Measurements from ENCODE around the gene LMNTD2. TPM values are rescaled to one million over a fixed set of nuclear protein-coding genes. Genes with fewer than 3 reads are reported as not detected.

Gene LMNTD2
- total RNA-seq, 1 experiment from 2014 or later: 1.4 TPM

GRCh38 chr11:559712-560304 lies 730 bp downstream of the LMNTD2 start:
- Histone ChIP-seq H3K4me1 (ENCODE audit: insufficient read depth, low read length) (peaks cover 24% of the 10 kb centered on the region), H3K79me2 (ENCODE audit: low read length) (peaks cover 26% of the 10 kb centered on the region), H4K20me1 (ENCODE audit: low read length) (no peaks in the 10 kb centered on the region), H3K4me3 (ENCODE audit: low read length) (peak overlapping the region; percentile 59), H2AFZ (ENCODE audit: low read length) (peak overlapping the region; percentile 61; the same call in 1 of the 2 replicates), H3K9me3 (ENCODE audit: low read length) (no peaks in the 10 kb centered on the region), H3K27ac (ENCODE audit: low read length) (no peak overlapping the region), H3K36me3 (ENCODE audit: low read depth, low read length) (no peaks in the 10 kb centered on the region), H3K27me3 (ENCODE audit: low read length) (peaks cover 6% of the 10 kb centered on the region; the same call in 1 of the 2 replicates), H3F3A (ENCODE audit: low read length, unreplicated experiment) (no peaks in the 10 kb centered on the region), H3K9me2 (replicated peaks; ENCODE audit: low read length) (no peaks in the 10 kb centered on the region), H3K4me2 (ENCODE audit: low read length) (peak overlapping the region; percentile 82), H3K9ac (ENCODE audit: low read length) (peak overlapping the region; percentile 50; the same call in 1 of the 2 replicates)
- CTCF ChIA-PET: no interaction called here
- TF ChIP-seq EZH2 (IDR thresholded peaks at IDR 0.05; ENCODE audit: low read length, unreplicated experiment): no peak
- no peak for TF ChIP-seq EZH2phosphoT487 (IDR thresholded peaks at IDR 0.05; ENCODE audit: borderline replicate concordance, low read length)
- no peak for TF ChIP-seq CTCF (conservative IDR thresholded peaks at IDR 0.05; ENCODE audit: low read depth, low read length)
- no peak for ATAC-seq
- intact Hi-C loops (cut with micrococcal nuclease): loop anchor here (10.0 kb wide), 1 partner anchor 55 kb away; the partner anchor contains the start of gene IRF7
- no peak for DNase-seq
- BruUV-seq (replicated peaks): no TSS peak
- POLR2A ChIA-PET (ENCODE audit: unreplicated experiment): interaction anchor here (0.6 kb wide), 1 partner anchor 239 kb away, joined by 3 read pairs; no protein-coding TSS in a partner anchor

- Histone ChIP-seq H2AFZ (ENCODE audit: low read length) (no peak overlapping the region), H4K20me1 (ENCODE audit: low read length) (no peaks in the 10 kb centered on the region), H3K36me3 (ENCODE audit: low read depth, low read length) (no peaks in the 10 kb centered on the region), H3K4me1 (ENCODE audit: insufficient read depth, low read length) (peaks cover 21% of the 10 kb centered on the region), H3K4me2 (ENCODE audit: low read length) (no peak overlapping the region), H3F3A (ENCODE audit: low read length, unreplicated experiment) (no peaks in the 10 kb centered on the region), H3K79me2 (ENCODE audit: low read length) (peaks cover 26% of the 10 kb centered on the region), H3K9ac (ENCODE audit: low read length) (no peak overlapping the region), H3K9me2 (replicated peaks; ENCODE audit: low read length) (no peaks in the 10 kb centered on the region), H3K4me3 (ENCODE audit: low read length) (no peak overlapping the region), H3K27me3 (ENCODE audit: low read length) (peaks cover 6% of the 10 kb centered on the region; the same call in 1 of the 2 replicates), H3K9me3 (ENCODE audit: low read length) (no peaks in the 10 kb centered on the region), H3K27ac (ENCODE audit: low read length) (no peak overlapping the region)
- no peak for DNase-seq
- no TSS peak for BruUV-seq (replicated peaks)
- ChIA-PET POLR2A (ENCODE audit: unreplicated experiment) (no interaction called here), CTCF (no interaction called here)
- TF ChIP-seq CTCF (conservative IDR thresholded peaks at IDR 0.05; ENCODE audit: low read depth, low read length) (no peak), EZH2 (IDR thresholded peaks at IDR 0.05; ENCODE audit: low read length, unreplicated experiment) (no peak), EZH2phosphoT487 (IDR thresholded peaks at IDR 0.05; ENCODE audit: borderline replicate concordance, low read length) (no peak)
- no peak for ATAC-seq
- intact Hi-C loops (cut with micrococcal nuclease): no loop called here
Measured at GRCh38 chr11:559020-559620, 1.4 kb downstream of the LMNTD2 start.

- Histone ChIP-seq H3K36me3 (ENCODE audit: low read depth, low read length) (no peaks in the 10 kb centered on the region), H3K4me1 (ENCODE audit: insufficient read depth, low read length) (peaks cover 15% of the 10 kb centered on the region), H3K4me2 (ENCODE audit: low read length) (no peak overlapping the region), H3K9me3 (ENCODE audit: low read length) (no peaks in the 10 kb centered on the region), H3K27ac (ENCODE audit: low read length) (no peak overlapping the region), H3K27me3 (ENCODE audit: low read length) (peaks cover 6% of the 10 kb centered on the region; the same call in 1 of the 2 replicates), H3K9ac (ENCODE audit: low read length) (no peak overlapping the region), H3F3A (ENCODE audit: low read length, unreplicated experiment) (no peaks in the 10 kb centered on the region), H3K79me2 (ENCODE audit: low read length) (peaks cover 23% of the 10 kb centered on the region), H4K20me1 (ENCODE audit: low read length) (no peaks in the 10 kb centered on the region), H2AFZ (ENCODE audit: low read length) (no peak overlapping the region), H3K4me3 (ENCODE audit: low read length) (no peak overlapping the region), H3K9me2 (replicated peaks; ENCODE audit: low read length) (no peaks in the 10 kb centered on the region)
- no peak for ATAC-seq
- TF ChIP-seq CTCF (conservative IDR thresholded peaks at IDR 0.05; ENCODE audit: low read depth, low read length) (no peak), EZH2 (IDR thresholded peaks at IDR 0.05; ENCODE audit: low read length, unreplicated experiment) (no peak), EZH2phosphoT487 (IDR thresholded peaks at IDR 0.05; ENCODE audit: borderline replicate concordance, low read length) (no peak)
- ChIA-PET POLR2A (ENCODE audit: unreplicated experiment) (no interaction called here), CTCF (no interaction called here)
- no TSS peak for BruUV-seq (replicated peaks)
- intact Hi-C loops (cut with micrococcal nuclease): no loop called here
- no peak for DNase-seq
Measured at GRCh38 chr11:558503-558902, 2.0 kb downstream of the LMNTD2 start.
